Osteocyte (in vitro differentiated cells): ENCODE data around the gene IGIP. TPM values are rescaled to one million over a fixed set of nuclear protein-coding genes. Genes with fewer than 3 reads are reported as not detected.

Experiments
- DNase-seq: peaks from one replicate; pipeline ENCODE4 v3.0.0; 2021; ENCODE audit warnings: mixed read lengths; ENCODE audit not compliant: unreplicated experiment; ENCODE audit errors: extremely low spot score
- H3K27ac Mint-ChIP-seq: one replicate; pipeline ENCODE4 v1.8.0; 2021; ENCODE audit warnings: mild to moderate bottlenecking, mixed read lengths; ENCODE audit not compliant: unreplicated experiment
- H3K27me3 Mint-ChIP-seq: one replicate; pipeline ENCODE4 v1.8.0; 2021; ENCODE audit warnings: mixed read lengths; ENCODE audit not compliant: unreplicated experiment
- H3K36me3 Mint-ChIP-seq: one replicate; pipeline ENCODE4 v1.8.0; 2021; ENCODE audit warnings: mixed read lengths; ENCODE audit not compliant: unreplicated experiment
- H3K4me1 Mint-ChIP-seq: one replicate; pipeline ENCODE4 v1.8.0; 2021; ENCODE audit warnings: mixed read lengths; ENCODE audit not compliant: unreplicated experiment
- H3K4me3 Mint-ChIP-seq: one replicate; pipeline ENCODE4 v1.8.0; 2021; ENCODE audit warnings: mild to moderate bottlenecking, moderate library complexity, mixed read lengths; ENCODE audit not compliant: unreplicated experiment
- H3K9me3 Mint-ChIP-seq: one replicate; pipeline ENCODE4 v1.8.0; 2021; ENCODE audit warnings: mixed read lengths; ENCODE audit not compliant: unreplicated experiment
- CTCF ChIP-seq: fragments of 200-600 bp; sonication (generic); IDR thresholded peaks from 2 replicates; pipeline ENCODE4 v1.5.0; 2021; ENCODE audit warnings: antibody characterized with exemption, mild to moderate bottlenecking, moderate library complexity
- total RNA-seq: library from RNA; stranded (reverse); gene quantifications from 2 replicates; pipeline ENCODE4 v1.2.1, GENCODE V29; 2021

IGIP gene
- total RNA-seq, 1 donor from 2014 or later = 4.3 TPM

- no peak overlapping the region for H3K27ac Mint-ChIP-seq
- peaks cover 12% of the 10 kb centered on the region for H3K4me1 Mint-ChIP-seq
- peaks cover 5% of the 10 kb centered on the region for H3K27me3 Mint-ChIP-seq
- no peaks in the 10 kb centered on the region for H3K9me3 Mint-ChIP-seq
- TF ChIP-seq CTCF = no peak
- no peak for DNase-seq
- no peak overlapping the region for H3K4me3 Mint-ChIP-seq
- H3K36me3 Mint-ChIP-seq = no peaks in the 10 kb centered on the region
Observed at GRCh38 chr5:140172483-140172882, 46.7 kb downstream of the IGIP start.

- Mint-ChIP-seq H3K27me3 (peaks cover 5% of the 10 kb centered on the region), H3K9me3 (no peaks in the 10 kb centered on the region), H3K4me1 (peaks cover 14% of the 10 kb centered on the region), H3K36me3 (no peaks in the 10 kb centered on the region), H3K27ac (peak overlapping the region; percentile 95), H3K4me3 (peak overlapping the region; percentile 1)
- no peak for DNase-seq
- no peak for TF ChIP-seq CTCF
Observed at GRCh38 chr5:140174014-140174413, 48.3 kb downstream of the IGIP start.

GRCh38 chr5:140174465-140175366, 49.0 kb downstream of the IGIP start, which contains the start of gene CYSTM1:
Gene CYSTM1 (plus strand): TSS chr5:140175188. CDS start chr5:140194466, 19,278 bp downstream.
- peak within 1 kb of the TSS; percentile 95 for H3K27ac Mint-ChIP-seq
- TF ChIP-seq CTCF = no peak
- peaks cover 5% of the 10 kb centered on the region for H3K27me3 Mint-ChIP-seq
- no peaks in the 10 kb centered on the region for H3K9me3 Mint-ChIP-seq
- H3K36me3 Mint-ChIP-seq = no peaks in the 10 kb centered on the region
- H3K4me1 Mint-ChIP-seq = peaks cover 14% of the 10 kb centered on the region
- peak; percentile 97 for DNase-seq
- H3K4me3 Mint-ChIP-seq = peak within 1 kb of the TSS; percentile 83

GRCh38 chr5:140175367-140176030, 49.8 kb downstream of the IGIP start:
- DNase-seq = peak; percentile 92
- Mint-ChIP-seq H3K27ac (peak overlapping the region; percentile 78), H3K4me3 (peak overlapping the region; percentile 83), H3K4me1 (peaks cover 14% of the 10 kb centered on the region), H3K36me3 (no peaks in the 10 kb centered on the region), H3K27me3 (peaks cover 5% of the 10 kb centered on the region), H3K9me3 (no peaks in the 10 kb centered on the region)
- TF ChIP-seq CTCF = peak; percentile 17

GRCh38 chr5:140176031-140176387, 50.3 kb downstream of the IGIP start:
- no peaks in the 10 kb centered on the region for H3K36me3 Mint-ChIP-seq
- peak overlapping the region; percentile 83 for H3K4me3 Mint-ChIP-seq
- no peaks in the 10 kb centered on the region for H3K9me3 Mint-ChIP-seq
- peaks cover 14% of the 10 kb centered on the region for H3K4me1 Mint-ChIP-seq
- peaks cover 5% of the 10 kb centered on the region for H3K27me3 Mint-ChIP-seq
- no peak for DNase-seq
- H3K27ac Mint-ChIP-seq = peak overlapping the region; percentile 78
- TF ChIP-seq CTCF = no peak
